GM19351 (cell line): Measurements from ENCODE around the gene NAT9.
A peak's percentile ranks its signal among the peaks of the same experiment; 100 is the strongest.

Experiments
- ATAC-seq: cut with Tn5 transposase; IDR thresholded peaks from one replicate; pipeline ENCODE4 v1.9.1; 2021; ENCODE audit warnings: mild to moderate bottlenecking, moderate library complexity; ENCODE audit not compliant: unreplicated experiment

The NAT9 gene

DNA sequence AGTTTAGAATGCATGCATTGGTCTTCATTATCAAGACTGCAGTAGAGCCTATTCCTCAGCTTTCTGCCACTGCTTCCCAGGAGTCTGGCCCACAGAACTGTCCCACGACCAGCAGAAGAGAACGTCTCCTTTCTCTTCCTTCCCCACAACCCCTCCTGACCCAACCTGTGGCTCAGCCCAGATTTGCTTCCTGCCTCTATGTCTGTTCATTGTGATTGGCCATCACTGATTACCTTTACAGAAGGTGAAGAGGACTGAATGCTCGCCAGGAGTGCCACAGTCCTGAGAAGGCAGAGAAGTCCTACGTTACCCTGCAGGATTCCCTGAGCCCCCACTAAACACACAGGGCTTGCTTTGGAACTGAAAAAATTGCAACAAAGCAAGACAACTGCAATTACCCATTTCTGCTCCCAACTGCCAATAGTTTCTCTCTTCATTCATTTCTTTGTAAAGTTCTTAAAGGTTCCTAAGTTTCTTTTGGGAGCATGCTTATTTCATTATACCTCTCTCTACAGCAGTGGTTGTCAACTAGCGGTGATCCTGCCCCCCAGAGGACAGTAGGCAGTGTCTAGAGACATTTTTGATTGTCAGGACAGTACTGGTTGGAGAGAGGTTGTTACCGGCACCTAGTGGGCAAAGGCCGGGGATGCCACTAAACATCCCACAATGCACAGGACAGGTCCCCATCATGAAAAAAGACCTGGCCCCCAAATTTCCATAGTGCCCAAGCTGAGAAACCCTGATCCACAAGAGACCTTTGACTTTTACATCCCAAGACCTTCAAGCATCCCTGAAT is 4.5 kb upstream of the NAT9 start:
- no peak for ATAC-seq

DNA sequence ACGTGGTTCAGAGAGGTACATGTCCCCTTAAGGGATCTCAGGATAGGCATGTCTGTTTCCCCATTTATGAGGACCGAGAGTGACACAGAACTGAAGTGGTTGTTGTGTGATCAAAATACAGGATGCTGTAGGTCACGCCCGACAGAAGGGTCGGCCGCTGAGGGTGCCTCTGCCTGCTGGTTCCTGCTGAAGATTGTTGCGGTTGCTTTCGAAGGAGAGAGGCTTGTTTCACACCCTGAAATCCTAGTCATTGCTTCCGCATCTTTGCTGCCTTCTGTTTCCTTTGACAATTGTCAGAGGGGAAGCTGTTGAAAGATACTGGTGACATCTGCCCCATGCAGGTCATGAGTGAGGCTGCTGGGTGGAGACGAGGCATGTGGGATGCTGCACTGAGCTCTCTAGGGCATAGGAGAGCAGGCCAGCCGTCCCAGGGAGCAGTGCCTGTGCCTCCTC is 3.8 kb upstream of the NAT9 start:
- peak; percentile 62 for ATAC-seq

DNA sequence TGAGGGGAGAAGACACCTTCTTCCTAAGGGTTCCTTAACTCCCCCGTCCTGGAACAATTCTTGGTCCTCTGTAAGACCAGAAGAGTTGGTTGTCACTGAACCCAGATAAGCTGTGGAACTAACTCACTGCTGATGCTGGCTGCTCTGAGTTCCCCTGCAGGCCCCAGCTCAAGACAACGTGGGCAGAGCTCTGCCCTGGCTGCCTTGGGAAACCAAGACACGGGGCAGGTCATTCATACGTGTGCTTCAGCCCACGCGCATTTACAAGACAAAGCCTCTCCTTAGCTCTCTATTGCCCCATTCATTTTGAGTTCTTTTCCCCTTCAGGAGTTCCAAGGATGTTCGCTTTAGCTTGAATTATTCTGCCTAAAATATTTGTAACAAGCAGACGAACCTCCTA is 3.4 kb upstream of the NAT9 start:
- ATAC-seq: no peak

DNA sequence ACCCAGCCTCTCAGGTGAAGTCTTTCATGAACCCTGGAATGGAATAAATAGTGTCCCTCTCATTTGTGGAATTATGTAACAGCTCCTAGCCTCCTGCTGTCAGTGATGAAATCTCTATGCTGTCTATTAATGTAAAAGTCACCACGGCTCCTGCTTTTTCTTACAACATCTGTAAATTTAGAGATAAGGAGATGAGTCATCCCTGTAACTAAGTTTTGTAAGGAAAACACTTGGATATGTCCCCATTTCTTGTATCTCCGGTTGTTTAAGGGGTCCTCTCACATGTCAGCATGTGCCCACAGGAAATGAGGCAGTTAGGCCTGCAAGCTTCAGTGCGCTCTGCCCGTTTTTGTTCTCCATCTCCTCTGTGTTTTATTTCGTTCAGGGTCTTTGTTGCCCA is 2.8 kb upstream of the NAT9 start:
- ATAC-seq: no peak

DNA sequence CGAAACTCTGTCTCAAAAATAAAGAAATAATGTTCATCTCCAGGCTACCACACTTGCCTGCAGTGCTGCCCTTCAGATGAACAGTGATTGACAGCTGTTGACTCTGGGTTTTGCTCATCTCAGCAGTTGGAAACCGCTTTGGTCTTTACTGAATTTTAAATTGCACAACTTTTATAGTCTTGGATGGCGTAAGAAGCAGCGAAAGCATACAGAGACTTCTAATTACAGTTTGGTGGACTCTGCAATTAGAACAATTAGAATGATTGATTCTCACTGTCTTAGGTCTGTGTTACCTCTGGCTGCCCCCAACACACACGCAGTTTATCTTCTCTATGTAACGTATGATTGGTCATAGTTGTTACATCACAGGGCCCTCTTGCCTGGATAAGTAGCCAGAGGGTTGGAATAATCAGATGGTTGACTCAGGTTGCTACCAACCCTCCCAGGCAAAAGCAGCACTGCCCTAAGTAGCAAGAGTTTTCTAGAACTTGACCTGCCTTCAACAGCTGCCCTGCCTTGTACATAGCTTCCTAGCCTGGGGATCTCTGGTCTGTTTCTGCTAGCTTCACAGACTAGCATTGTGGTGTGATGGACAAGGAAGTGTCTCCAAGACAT is 1.9 kb upstream of the NAT9 start:
- no peak for ATAC-seq

DNA sequence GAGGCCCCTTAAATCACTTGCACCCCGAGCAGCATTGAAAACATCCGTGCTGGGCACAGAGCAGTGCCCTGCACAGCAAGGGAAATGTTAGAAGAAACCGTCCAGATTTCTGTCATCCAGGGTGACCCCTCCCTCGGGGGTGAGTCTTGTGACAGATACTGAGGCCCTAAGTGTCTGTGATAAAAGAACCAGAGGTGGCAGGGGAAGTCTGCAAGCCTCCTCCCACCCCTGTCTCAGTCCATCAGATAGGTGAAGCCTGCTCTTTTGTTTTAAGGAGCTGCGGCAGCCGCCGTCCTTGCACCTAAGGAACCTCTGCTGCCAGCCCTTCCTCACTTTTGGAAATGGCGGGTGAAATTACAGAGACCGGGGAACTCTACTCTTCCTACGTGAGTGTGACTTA is 845 bp upstream of the NAT9 start:
- no peak for ATAC-seq

DNA sequence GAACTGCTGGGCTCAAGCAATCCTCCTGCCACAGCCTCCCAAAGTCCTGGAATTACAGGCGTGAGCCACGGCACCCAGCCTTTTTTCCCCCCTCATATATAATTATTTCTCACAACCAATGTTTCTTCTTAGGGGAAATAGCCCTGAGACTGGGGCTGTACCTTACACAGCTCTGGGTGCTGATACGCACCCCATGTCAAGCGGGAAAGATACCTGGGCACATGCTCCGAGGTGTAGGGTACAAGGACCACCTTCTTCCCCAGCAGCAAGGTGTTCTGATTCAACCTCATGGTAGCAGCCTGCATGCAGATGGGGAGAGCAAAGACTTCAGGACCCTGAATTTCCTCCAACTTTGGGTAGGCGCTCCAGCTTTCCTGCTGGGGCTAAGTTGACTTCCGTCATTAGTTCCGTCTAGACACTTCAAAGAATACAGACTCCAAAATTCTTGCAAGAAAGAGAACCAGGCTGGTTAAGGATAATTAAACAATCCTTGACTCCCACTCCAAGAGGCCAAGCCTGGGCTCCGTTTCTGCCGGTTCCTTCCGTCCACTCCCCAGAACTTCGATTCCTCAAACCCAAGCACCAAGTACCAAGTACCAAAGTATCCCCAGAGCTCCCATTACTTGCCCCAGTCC is 619 bp downstream of the NAT9 start:
- no peak for ATAC-seq

DNA sequence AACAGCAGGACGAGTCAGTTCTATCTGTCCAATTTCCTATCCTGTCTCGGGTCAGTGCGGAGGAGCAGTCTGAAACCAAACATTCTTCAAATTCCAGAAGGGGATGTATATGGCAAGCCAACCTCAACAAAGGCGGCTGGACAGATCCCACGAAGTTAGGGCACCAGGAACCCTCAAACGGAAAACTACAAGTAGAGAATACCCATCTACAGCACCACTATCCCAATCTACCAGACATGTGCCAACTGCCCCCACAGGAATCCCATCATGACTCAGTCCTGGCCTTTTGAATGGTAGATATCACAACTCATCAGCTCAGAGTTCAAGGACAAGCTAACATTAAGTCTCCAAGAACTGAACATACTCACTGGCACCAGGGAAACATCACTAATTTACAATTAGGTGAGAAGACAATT is 2.3 kb downstream of the NAT9 start:
- ATAC-seq: no peak

DNA sequence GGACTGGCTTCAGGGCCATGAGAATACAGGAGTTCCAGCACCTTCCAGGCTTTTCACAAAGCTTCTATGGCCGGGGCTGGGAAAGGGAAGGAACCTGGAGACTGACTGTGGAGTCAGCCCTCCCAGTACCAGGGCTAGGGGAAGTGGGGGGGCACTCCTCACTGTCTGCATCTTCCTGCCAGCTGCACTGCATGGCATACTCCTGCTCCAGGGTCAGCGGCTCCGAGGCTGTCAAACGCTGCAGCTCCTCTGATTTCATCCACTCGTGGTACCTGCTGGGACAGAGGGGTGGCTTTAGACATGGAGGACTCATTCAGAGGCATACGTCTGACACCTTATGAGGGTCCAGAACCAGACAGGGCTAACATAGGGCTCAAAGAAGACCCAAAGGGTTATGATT is 2.7 kb downstream of the NAT9 start:
- ATAC-seq: no peak

DNA sequence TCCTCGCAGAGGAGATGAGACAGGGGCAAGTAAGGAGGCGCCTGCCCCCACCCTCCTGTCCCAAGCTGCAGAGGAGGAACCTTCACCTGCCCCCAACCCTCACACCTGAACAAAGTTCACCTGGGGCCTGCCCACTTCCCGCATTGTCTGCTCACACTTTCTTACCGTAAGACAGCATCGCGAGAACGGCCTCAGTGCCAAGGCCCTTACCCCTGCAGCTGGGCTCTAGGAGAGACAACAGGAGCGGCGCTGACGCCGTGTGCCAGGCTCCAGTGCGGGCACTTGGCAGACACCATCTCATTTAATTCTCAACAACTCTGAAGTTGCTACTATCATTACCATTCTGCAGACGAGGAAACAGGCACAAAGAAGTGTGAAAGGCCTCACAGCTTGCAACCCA is 4.1 kb downstream of the NAT9 start:
- ATAC-seq: no peak

DNA sequence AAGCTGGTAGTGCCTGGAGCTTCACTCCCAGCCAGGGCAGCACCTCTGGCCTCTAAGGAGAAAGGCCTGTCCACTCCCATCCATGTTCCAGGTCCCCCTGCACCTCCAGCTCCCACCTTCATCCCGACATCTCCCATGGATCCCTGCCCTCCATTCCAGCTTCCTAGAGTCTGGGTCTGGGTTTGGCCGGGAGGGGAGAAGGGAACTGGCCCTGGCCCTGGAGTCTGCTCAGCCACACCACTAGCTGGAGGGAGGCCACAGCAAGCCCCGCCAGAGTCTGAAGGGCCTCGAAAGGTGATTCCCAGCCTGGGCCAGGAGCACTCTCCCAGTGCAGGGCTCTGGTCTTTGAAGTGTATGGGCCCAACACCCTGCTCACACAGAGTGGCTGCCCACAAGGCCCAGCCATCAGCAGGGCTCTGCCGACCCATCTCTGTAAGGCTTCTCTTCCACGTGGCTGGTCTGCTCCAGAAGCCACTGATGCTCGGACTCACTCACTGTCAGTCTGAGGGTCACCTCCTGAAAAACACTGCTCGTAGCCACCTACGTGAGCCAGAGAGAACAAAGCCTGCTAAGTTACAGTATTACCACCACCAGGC is 4.7 kb downstream of the NAT9 start:
- ATAC-seq: no peak

DNA sequence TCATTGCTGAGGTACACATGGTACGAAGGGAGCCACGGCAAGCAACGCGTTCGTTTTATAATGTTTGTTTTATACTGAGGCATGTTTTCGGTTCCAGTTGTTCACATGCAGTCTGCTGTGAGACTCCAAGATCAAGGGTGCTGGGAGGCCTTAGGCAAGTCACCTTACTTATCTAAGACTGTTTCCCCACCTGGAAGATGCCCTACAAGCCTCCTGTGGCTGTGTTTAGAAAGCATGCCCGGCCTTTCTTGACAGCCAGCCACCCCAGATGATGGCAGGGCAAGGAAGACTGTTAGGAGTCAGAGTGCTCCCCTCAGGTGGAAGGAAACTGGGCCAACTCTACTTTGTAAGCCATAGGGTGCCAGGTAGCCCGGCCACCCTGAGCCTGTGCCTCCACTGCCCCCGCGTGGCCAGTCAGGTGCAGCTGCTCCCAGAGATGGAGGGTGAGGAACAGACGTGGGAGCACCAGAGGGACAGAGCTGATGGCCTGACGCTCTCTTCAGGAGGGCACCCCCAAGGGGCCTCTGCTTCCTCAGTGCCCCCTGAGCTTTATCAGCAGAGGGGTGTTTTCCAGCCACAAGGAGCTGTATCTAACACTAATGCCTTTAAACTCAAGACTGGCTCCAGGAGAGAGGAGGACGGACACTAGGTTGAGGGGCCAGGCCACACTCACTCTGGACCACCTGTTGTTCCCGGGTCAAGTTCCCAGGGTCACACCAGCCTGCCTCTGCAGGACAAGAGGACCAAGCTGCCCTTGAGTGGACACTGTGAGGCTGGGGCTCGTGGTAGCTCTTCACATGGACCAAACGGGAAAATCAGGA is 5.4 kb downstream of the NAT9 start:
- ATAC-seq: peak; percentile 54

DNA sequence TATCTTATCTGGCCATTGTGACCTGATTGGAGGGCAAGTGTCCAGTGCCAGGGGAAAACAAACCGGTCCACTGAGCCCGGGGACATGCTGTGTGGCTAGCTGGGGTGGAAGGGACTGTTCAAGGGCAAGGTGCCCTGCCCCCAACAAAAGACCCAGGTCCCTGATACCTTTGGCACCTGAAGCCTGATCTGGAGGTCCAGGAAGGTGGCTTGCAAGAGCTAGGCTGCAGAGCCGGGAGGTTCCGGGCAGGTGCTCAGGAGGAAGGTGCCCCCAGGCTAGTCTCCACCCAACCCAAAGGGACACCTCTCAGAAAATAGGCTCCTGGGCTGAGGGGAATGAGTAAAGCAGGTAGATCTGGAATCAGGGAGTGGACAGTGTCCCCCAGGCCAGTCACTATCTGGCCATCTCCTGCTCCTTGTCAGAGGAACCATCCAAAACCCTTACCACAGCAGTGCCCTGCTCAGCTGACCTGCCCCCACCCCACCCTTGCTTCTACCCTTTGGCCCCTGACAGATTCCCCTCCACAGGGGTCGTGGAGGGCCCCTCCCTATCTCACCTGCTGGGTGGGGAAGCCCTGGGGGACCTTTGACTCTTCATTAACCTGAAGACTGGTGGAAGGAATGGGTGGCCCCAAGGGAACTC is 6.2 kb downstream of the NAT9 start:
- no peak for ATAC-seq

DNA sequence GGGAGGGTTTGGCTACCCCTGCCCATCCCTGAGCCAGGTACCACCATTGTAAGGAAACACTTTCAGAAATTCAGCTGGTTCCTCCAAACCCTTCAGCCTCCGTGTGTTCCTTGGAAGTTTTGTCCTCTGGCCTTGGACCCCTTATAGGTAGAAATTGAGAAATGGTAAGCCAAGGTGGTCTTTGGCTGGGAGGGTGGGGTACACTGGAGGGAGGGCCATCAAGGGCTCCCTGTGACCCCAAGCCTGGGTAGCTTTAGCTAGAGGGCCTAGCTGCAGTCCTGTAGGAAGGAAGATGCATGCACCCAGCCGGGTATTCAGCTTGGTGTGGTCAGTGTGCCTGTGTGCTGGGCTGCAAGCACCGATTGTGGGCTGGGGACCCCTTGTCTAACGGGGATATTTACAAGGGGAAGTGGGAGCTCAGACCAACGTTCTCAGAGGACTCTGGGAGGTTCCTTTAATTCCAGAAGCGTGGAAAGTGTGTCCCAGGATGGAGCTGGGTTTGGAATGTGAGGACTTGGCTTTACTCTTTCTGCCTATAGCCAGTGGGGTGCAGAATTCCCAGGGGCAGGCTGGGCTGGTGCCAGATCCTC is 6.8 kb downstream of the NAT9 start:
- ATAC-seq: no peak

DNA sequence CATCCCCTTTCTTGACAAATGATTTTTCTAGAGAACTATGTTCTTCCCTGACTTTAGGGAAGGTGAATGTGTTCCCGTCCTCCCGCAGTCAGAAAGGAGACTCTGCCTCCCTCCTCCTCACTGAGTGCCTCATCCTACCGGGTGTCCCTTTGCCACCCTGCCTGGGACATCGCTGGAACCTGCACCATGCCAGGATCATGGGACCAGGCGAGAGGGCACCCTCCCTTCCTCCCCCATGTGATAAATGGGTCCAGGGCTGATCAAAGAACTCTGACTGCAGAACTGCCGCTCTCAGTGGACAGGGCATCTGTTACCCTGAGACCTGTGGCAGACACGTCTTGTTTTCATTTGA is 7.4 kb downstream of the NAT9 start:
- ATAC-seq: no peak

DNA sequence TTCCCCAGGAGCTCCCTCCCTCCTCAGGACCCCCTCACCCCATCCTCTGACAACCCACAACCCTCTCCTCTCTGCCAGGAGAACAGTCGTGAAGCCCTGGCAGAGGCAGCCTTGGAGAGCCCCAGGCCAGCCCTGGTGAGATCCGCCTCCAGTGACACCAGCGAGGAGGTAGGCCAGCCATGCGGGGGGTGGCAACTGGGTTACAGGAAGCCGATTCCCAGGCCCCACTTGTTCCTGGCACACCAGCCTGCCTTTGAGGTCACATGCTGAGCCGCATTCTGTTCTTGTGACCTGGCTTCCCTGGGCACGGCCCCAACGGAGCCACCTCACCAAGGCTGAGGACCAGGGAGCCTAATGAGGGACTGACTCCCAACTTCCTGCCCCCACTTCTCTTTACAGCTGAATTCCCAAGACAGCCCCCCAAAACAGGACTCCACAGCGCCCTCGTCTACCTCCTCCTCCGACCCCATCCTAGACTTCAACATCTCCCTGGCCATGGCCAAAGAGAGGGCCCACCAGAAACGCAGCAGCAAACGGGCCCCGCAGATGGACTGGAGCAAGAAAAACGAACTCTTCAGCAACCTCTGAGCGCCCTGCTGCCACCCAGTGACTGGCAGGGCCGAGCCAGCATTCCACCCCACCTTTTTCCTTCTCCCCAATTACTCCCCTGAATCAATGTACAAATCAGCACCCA is 7.9 kb downstream of the NAT9 start:
- ATAC-seq: no peak

DNA sequence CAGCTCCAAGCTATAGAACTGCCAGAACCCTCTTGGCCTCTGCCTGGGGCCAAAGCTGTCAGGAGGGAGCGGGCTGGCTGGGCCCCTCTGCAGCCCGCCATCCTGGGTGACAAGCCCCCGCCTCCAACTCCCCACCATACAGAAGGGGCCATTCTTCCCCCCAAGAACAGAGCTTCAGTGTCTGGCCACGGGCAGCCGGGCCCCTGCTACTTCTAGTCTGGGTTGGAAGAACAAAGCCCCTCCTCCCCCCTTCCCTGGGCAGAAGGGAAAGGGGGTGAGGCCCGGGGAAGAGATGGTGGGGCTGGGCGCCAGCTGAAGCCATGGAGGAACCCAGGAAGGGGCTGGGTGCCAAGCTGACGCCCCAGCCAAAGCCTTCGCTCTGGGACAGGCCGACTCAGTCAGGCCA is 9.0 kb downstream of the NAT9 start:
- no peak for ATAC-seq

DNA sequence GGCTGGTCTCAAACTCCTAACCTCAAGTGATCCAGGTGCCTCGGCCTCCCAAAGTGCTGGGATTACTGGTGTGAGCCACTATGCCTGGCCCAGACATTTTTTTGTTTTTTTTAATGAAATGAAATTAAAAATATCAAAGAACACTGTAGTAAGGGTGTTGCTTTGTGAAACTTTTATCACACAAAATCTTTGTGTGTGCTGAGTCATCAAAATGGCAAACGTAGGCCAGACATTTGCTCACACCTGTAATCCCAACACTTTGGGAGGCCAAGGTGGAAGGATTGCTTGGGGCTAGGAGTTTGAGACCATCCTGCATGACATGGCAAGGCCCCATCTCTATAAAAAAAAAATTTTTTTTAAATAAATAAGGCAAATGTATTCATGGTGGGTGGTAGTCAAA is 9.7 kb downstream of the NAT9 start:
- no peak for ATAC-seq

DNA sequence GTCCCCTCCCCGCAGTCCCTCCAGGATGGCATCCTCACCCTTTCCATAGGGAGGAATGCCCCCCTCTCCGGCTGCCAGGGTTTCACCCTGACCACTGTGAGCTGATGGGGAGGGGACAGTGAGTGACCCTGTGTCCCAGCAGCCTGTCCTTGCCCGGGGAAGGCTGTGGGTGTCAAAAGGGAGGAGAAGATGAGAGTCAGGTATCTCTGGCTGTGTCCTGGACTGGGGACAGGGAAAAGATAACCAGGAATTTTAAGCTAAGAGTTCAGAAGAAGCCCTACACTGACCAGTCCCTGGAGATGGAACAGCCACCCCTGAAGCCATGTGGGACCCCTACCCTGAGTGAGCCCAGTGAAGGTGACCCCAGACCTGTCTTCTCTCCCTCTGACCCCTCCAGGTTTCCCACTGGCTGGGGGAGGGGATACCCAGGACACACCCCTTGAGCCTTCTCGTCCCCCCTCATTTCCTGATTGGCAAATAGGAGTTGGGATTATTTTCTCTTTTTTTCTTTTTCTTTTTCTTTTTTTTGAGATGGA is 11.3 kb downstream of the NAT9 start:
- ATAC-seq: no peak
